HG03460 (cell line): ENCODE data around the gene CNIH2.
"Not testable (repeated sequence)": the region's sequence is repeated elsewhere in the genome, so short reads cannot be mapped to it uniquely, and the experiment has no call there.

ENCODE experiments used
- ATAC-seq: cut with Tn5 transposase; IDR thresholded peaks from one replicate; pipeline ENCODE4 v1.9.1; 2021; ENCODE audit not compliant: unreplicated experiment

The CNIH2 gene

GRCh38 chr11:66313321-66314185, 35.6 kb downstream of the CNIH2 start:
- no peak for ATAC-seq

- no peak for ATAC-seq
Measured at GRCh38 chr11:66314186-66314501, 36.2 kb downstream of the CNIH2 start.

GRCh38 chr11:66314561-66315497, 36.9 kb downstream of the CNIH2 start:
- no peak for ATAC-seq

- no peak for ATAC-seq
Measured at GRCh38 chr11:66315498-66315885, 37.5 kb downstream of the CNIH2 start.

GRCh38 chr11:66315921-66316811, 38.2 kb downstream of the CNIH2 start:
- no peak for ATAC-seq

GRCh38 chr11:66316849-66317251, 38.9 kb downstream of the CNIH2 start, which contains the start of gene CD248:
Gene CD248 (minus strand): TSS chr11:66317044. CDS start chr11:66317027, 17 bp downstream.
- no peak for ATAC-seq

- ATAC-seq, result no peak
Measured at GRCh38 chr11:66317322-66317722, 39.3 kb downstream of the CNIH2 start.

- no peak for ATAC-seq
Measured at GRCh38 chr11:66317723-66318599, 40.0 kb downstream of the CNIH2 start.

- no peak for ATAC-seq
Measured at GRCh38 chr11:66318600-66318970, 40.6 kb downstream of the CNIH2 start.

- not testable (repeated sequence) for ATAC-seq
Measured at GRCh38 chr11:66320289-66320688, 42.3 kb downstream of the CNIH2 start.

- not testable (repeated sequence) for ATAC-seq
Measured at GRCh38 chr11:66320748-66321147, 42.8 kb downstream of the CNIH2 start.

GRCh38 chr11:66321606-66322005, 43.6 kb downstream of the CNIH2 start:
- no peak for ATAC-seq

GRCh38 chr11:66322732-66323427, 44.9 kb downstream of the CNIH2 start:
- ATAC-seq, result no peak

GRCh38 chr11:66323684-66324083, 45.7 kb downstream of the CNIH2 start:
- no peak for ATAC-seq

- ATAC-seq, result no peak
Measured at GRCh38 chr11:66324664-66325063, 46.7 kb downstream of the CNIH2 start.

- ATAC-seq, result no peak
Measured at GRCh38 chr11:66325263-66325671, 47.3 kb downstream of the CNIH2 start.

- ATAC-seq, result no peak
Measured at GRCh38 chr11:66326261-66327111, 48.5 kb downstream of the CNIH2 start.
